Large intestine (tissue), 12 donors: Measurements from ENCODE around the gene IKBIP. TPM values are rescaled to one million over a fixed set of nuclear protein-coding genes. Genes with fewer than 3 reads are reported as not detected.

Source experiments
- DNase-seq, 2 donors: peaks; one replicate each; pipeline versions ENCODE4 v3.0.0 to v3.0.0-alpha.2; 2013
- H3K27ac ChIP-seq: one replicate; pipeline ENCODE4 v1.5.1; 2013; ENCODE audit warnings: low read length
- H3K27me3 ChIP-seq: 2 replicates; pipeline ENCODE4 v1.6.1; 2013; ENCODE audit warnings: low read length; ENCODE audit not compliant: control insufficient read depth, insufficient read depth
- H3K36me3 ChIP-seq: 2 replicates; pipeline ENCODE4 v1.6.1; 2013; ENCODE audit warnings: low read length; ENCODE audit not compliant: control insufficient read depth, insufficient read depth
- H3K4me1 ChIP-seq: one replicate; pipeline ENCODE4 v1.6.1; 2013; ENCODE audit warnings: low read length; ENCODE audit not compliant: control insufficient read depth, insufficient read depth
- H3K4me3 ChIP-seq: one replicate; pipeline ENCODE4 v1.5.1; 2013; ENCODE audit warnings: low read length
- H3K9me3 ChIP-seq: one replicate; pipeline ENCODE4 v1.6.1; 2013; ENCODE audit warnings: mild to moderate bottlenecking, low read depth, low read length, moderate library complexity; ENCODE audit not compliant: control insufficient read depth
- WGBS: methylation state at CpG from one replicate; pipeline ENCODE4 v1.1.5; 2013; ENCODE audit warnings: low lambda C conversion rate; ENCODE audit not compliant: insufficient coverage; 5-methylcytosine and 5-hydroxymethylcytosine counted together
- long read RNA-seq, 11 donors: transcript quantifications; one replicate each; lab custom pipeline, GENCODE V29; 2026
- polyA plus RNA-seq: library from polyadenylated mRNA; unstranded; fragments of 120-200 nt; gene quantifications from one replicate; pipeline ENCODE4 v1.2.1, GENCODE V29; 2013

Gene IKBIP
- 10.8 TPM for polyA plus RNA-seq
- long read RNA-seq, donor 1, transcript IKBIP-202 (3 exons, 1,645 nt), result major isoform, 7 of 10 reads
- long read RNA-seq, donor 1, partial matches to known transcripts, result 0 of 10 reads
- long read RNA-seq, donor 1, other reads (novel, unspliced or antisense), result 0 of 10 reads
- long read RNA-seq, donor 2, transcript IKBIP-203 (2 exons, 1,368 nt), result major isoform, 6 of 15 reads
- long read RNA-seq, donor 2, transcript IKBIP-201 (3 exons, 3,189 nt), result major isoform, 6 of 15 reads
- long read RNA-seq, donor 2, partial matches to known transcripts, result 0 of 15 reads
- long read RNA-seq, donor 2, other reads (novel, unspliced or antisense), result 0 of 15 reads
- long read RNA-seq, donor 3, result 0 reads
- long read RNA-seq, donor 4, result 0 reads
- long read RNA-seq, donor 5, transcript IKBIP-203 (2 exons, 1,368 nt), result major isoform, 5 of 10 reads
- long read RNA-seq, donor 5, partial matches to known transcripts, result 0 of 10 reads
- long read RNA-seq, donor 5, other reads (novel, unspliced or antisense), result 0 of 10 reads
- long read RNA-seq, donor 6, transcript IKBIP-201 (3 exons, 3,189 nt), result major isoform, 6 of 11 reads
- long read RNA-seq, donor 6, partial matches to known transcripts, result 0 of 11 reads
- long read RNA-seq, donor 6, other reads (novel, unspliced or antisense), result 0 of 11 reads
- long read RNA-seq, donor 7, transcript IKBIP-203 (2 exons, 1,368 nt), result major isoform, 5 of 8 reads
- long read RNA-seq, donor 7, partial matches to known transcripts, result 0 of 8 reads
- long read RNA-seq, donor 7, other reads (novel, unspliced or antisense), result 0 of 8 reads
- long read RNA-seq, donor 8, transcript IKBIP-203 (2 exons, 1,368 nt), result minor isoform, 5 of 16 reads
- long read RNA-seq, donor 8, transcript IKBIP-202 (3 exons, 1,645 nt), result major isoform, 6 of 16 reads
- long read RNA-seq, donor 8, transcript IKBIP-201 (3 exons, 3,189 nt), result minor isoform, 5 of 16 reads
- long read RNA-seq, donor 8, partial matches to known transcripts, result 0 of 16 reads
- long read RNA-seq, donor 8, other reads (novel, unspliced or antisense), result 0 of 16 reads
- long read RNA-seq, donor 9, partial matches to known transcripts, result 0 of 9 reads
- long read RNA-seq, donor 9, other reads (novel, unspliced or antisense), result 0 of 9 reads
- long read RNA-seq, donor 10, transcript IKBIP-201 (3 exons, 3,189 nt), result major isoform, 5 of 8 reads
- long read RNA-seq, donor 10, partial matches to known transcripts, result 0 of 8 reads
- long read RNA-seq, donor 10, other reads (novel, unspliced or antisense), result 0 of 8 reads
- long read RNA-seq, donor 11, transcript IKBIP-202 (3 exons, 1,645 nt), result major isoform, 5 of 12 reads
- long read RNA-seq, donor 11, transcript IKBIP-203 (2 exons, 1,368 nt), result major isoform, 5 of 12 reads
- long read RNA-seq, donor 11, partial matches to known transcripts, result 0 of 12 reads
- long read RNA-seq, donor 11, other reads (novel, unspliced or antisense), result 0 of 12 reads

GRCh38 chr12:98644712-98645571 lies at the start of gene IKBIP, which contains the start of gene APAF1:
Gene IKBIP (minus strand): TSS chr12:98644788. CDS start chr12:98644701, 87 bp downstream.
Gene APAF1 (plus strand): TSS chr12:98645290. CDS start chr12:98648360, 3,070 bp downstream.
- no peaks in the 10 kb centered on the region for H3K27me3 ChIP-seq
- no CpG with 5 or more reads among the region's 91 CpGs for WGBS

GRCh38 chr12:98691351-98691750 lies 46.8 kb upstream of the IKBIP start:
- Histone ChIP-seq H3K9me3 (no peaks in the 10 kb centered on the region), H3K4me1 (no peaks in the 10 kb centered on the region), H3K36me3 (peaks cover 41% of the 10 kb centered on the region)

More at GRCh38 chr12:98644712-98645571, at the start of gene IKBIP, which contains the start of gene APAF1:
- Histone ChIP-seq H3K36me3 (peaks cover 12% of the 10 kb centered on the region), H3K27ac (peak within 1 kb of the TSS; percentile 92), H3K4me1 (peaks cover 4% of the 10 kb centered on the region), H3K4me3 (peak within 1 kb of the TSS; percentile 95), H3K9me3 (no peaks in the 10 kb centered on the region)
- DNase-seq, result peak; percentile 98

GRCh38 chr12:98686603-98687002 lies 42.0 kb upstream of the IKBIP start:
- no CpG with 5 or more reads among the region's 2 CpGs for WGBS
- no peak overlapping the region for H3K27ac ChIP-seq
- H3K4me1 ChIP-seq, result no peaks in the 10 kb centered on the region
- no peak for DNase-seq
- H3K36me3 ChIP-seq, result peaks cover 52% of the 10 kb centered on the region
- H3K9me3 ChIP-seq, result no peaks in the 10 kb centered on the region
- H3K27me3 ChIP-seq, result no peaks in the 10 kb centered on the region
- H3K4me3 ChIP-seq, result no peak overlapping the region

More at GRCh38 chr12:98691351-98691750, 46.8 kb upstream of the IKBIP start:
- no peak overlapping the region for H3K4me3 ChIP-seq
- H3K27ac ChIP-seq, result no peak overlapping the region
- no peaks in the 10 kb centered on the region for H3K27me3 ChIP-seq
- DNase-seq, result no peak

GRCh38 chr12:98684199-98684598 lies 39.6 kb upstream of the IKBIP start:
- no peak overlapping the region for H3K27ac ChIP-seq
- no peaks in the 10 kb centered on the region for H3K4me1 ChIP-seq
- H3K36me3 ChIP-seq, result peaks cover 66% of the 10 kb centered on the region
- no CpG with 5 or more reads among the region's 2 CpGs for WGBS
- H3K9me3 ChIP-seq, result no peaks in the 10 kb centered on the region
- DNase-seq, result no peak
- no peaks in the 10 kb centered on the region for H3K27me3 ChIP-seq
- H3K4me3 ChIP-seq, result no peak overlapping the region

- Histone ChIP-seq H3K9me3 (peaks cover 2% of the 10 kb centered on the region), H3K36me3 (peaks cover 64% of the 10 kb centered on the region), H3K27me3 (no peaks in the 10 kb centered on the region), H3K27ac (no peak overlapping the region), H3K4me3 (no peak overlapping the region), H3K4me1 (no peaks in the 10 kb centered on the region)
- DNase-seq, result no peak
- no CpG with 5 or more reads among the region's 15 CpGs for WGBS
Observed at GRCh38 chr12:98679611-98680005, 35.0 kb upstream of the IKBIP start.

- no peak overlapping the region for H3K27ac ChIP-seq
Observed at GRCh38 chr12:98678946-98679610, 34.5 kb upstream of the IKBIP start.

GRCh38 chr12:98678236-98678945 lies 33.8 kb upstream of the IKBIP start:
- Histone ChIP-seq H3K9me3 (peaks cover 2% of the 10 kb centered on the region), H3K27ac (no peak overlapping the region), H3K4me3 (no peak overlapping the region), H3K4me1 (no peaks in the 10 kb centered on the region), H3K36me3 (peaks cover 61% of the 10 kb centered on the region), H3K27me3 (no peaks in the 10 kb centered on the region)
- DNase-seq, result no peak
- WGBS, result no CpG with 5 or more reads among the region's 15 CpGs

More at GRCh38 chr12:98678946-98679610, 34.5 kb upstream of the IKBIP start:
- no CpG with 5 or more reads among the region's 7 CpGs for WGBS
- H3K36me3 ChIP-seq, result peaks cover 65% of the 10 kb centered on the region
- H3K4me1 ChIP-seq, result no peaks in the 10 kb centered on the region
- H3K27me3 ChIP-seq, result no peaks in the 10 kb centered on the region
- no peak for DNase-seq
- peaks cover 2% of the 10 kb centered on the region for H3K9me3 ChIP-seq
- H3K4me3 ChIP-seq, result no peak overlapping the region

- peaks cover 44% of the 10 kb centered on the region for H3K36me3 ChIP-seq
- H3K4me1 ChIP-seq, result no peaks in the 10 kb centered on the region
- H3K27me3 ChIP-seq, result no peaks in the 10 kb centered on the region
- no peak for DNase-seq
- H3K9me3 ChIP-seq, result peaks cover 2% of the 10 kb centered on the region
- H3K27ac ChIP-seq, result no peak overlapping the region
- H3K4me3 ChIP-seq, result no peak overlapping the region
Observed at GRCh38 chr12:98674841-98675240, 30.3 kb upstream of the IKBIP start.
